Gastrocnemius medialis (tissue), 4 donors: ENCODE results near the gene ALS2CL.

Source experiments
- POLR2A ChIP-seq, 2 donors: fragments of 450-650 bp; IDR thresholded peaks; one replicate each; pipeline ENCODE4 v1.6.1; 2017; ENCODE audit warnings: antibody characterized with exemption in 2 of 2, mild to moderate bottlenecking in 2 of 2, moderate library complexity in 2 of 2
- TF ChIP-seq, protein P1 (sequence below), 5 experiments: fragments of 450-650 bp in 3 of 5; fragments of 200-600 bp in 2 of 5; sonication (generic) in 2 of 5; IDR thresholded peaks in 4 of 5; conservative IDR thresholded peaks in 1 of 5; 1 replicate in 4 of 5; 2 replicates in 1 of 5; pipeline ENCODE4 v1.5.1; 2016 to 2019; ENCODE audit warnings: antibody characterized with exemption in 5 of 5, mild to moderate bottlenecking in 3 of 5, moderate library complexity in 3 of 5

GRCh38 chr3:46710671-46711295 is 17.3 kb upstream of the ALS2CL start:
- TF ChIP-seq, protein P1, sequence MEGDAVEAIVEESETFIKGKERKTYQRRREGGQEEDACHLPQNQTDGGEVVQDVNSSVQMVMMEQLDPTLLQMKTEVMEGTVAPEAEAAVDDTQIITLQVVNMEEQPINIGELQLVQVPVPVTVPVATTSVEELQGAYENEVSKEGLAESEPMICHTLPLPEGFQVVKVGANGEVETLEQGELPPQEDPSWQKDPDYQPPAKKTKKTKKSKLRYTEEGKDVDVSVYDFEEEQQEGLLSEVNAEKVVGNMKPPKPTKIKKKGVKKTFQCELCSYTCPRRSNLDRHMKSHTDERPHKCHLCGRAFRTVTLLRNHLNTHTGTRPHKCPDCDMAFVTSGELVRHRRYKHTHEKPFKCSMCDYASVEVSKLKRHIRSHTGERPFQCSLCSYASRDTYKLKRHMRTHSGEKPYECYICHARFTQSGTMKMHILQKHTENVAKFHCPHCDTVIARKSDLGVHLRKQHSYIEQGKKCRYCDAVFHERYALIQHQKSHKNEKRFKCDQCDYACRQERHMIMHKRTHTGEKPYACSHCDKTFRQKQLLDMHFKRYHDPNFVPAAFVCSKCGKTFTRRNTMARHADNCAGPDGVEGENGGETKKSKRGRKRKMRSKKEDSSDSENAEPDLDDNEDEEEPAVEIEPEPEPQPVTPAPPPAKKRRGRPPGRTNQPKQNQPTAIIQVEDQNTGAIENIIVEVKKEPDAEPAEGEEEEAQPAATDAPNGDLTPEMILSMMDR (IDR thresholded peaks at IDR 0.05 in 4 of 5, conservative IDR thresholded peaks at IDR 0.05 in 1 of 5): no peak
- TF ChIP-seq POLR2A (IDR thresholded peaks at IDR 0.05): no peak
